Hippocampal formation (tissue), 2 donors: ENCODE results near the gene DFFA.
"Not testable (repeated sequence)": the region's sequence is repeated elsewhere in the genome, so short reads cannot be mapped to it uniquely, and the experiment has no call there.

Experiments used
- DNase-seq, 2 donors: peaks; one replicate each; lab custom pipeline; 2025; lab: John Stamatoyannopoulos, UW

DFFA gene

DNA sequence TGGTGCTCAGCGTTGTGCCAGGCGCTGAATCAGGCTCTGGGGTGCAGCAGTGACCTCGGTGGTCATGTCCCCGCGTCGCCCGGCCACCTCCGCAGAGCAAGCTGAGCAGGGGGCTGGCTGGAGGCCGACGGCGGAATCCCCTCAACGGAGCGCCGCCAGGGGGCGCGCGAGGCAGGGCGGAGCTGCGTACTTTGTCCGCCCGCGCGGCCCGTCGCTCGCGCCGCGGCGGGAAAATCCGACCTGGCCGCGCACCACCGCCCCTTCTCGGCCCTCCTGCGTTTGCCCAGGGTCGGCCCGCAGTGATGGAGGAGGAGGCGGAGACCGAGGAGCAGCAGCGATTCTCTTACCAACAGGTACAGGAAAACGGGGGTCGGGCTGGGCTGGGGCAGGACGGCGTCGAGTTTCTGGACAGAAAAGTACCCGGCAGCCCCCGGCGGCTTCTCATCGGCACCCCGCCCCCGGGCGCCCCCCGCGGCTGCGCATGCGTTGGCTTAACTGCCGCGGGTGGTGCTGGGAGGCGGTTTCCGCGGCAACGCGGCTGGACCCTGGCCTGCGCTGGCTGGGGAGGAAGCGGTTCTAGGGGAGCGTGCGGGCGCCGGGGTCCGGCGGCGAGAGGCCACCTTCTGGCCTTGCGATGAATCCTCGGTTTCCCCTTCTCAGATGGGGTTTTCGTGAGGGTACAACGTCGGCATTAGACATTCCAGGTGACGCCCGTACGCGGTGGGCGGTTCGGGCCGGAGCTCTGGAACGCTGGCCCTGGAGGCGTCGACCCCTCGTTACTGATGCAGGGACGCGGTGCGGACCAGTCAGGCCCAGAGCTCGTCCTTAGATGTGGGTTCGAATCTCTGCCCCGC, 41.9 kb downstream of the DFFA start, which contains the start of gene CENPS:
CENPS (plus strand) TSS at position 218 of the 854 bp plus-strand sequence; CDS start at position 303, 85 bp downstream.
- peak; percentile 86 to 88 for DNase-seq

DNA sequence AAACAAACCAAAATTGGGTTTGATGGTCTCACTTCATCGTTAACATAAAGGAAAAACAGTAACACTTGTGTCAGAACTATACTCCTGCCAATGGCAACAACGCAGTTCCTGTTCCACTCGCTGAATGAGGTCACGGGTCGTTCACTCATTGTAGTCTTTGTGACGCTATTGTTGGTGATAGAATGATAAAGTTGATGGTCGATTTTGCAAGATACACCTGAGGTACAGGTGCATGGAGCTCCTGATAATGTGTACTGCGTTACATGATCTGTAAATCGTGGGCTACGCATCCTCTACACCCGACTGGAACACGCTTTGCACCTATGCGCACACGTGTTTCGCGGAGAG, 42.5 kb downstream of the DFFA start:
- DNase-seq: no peak

GRCh38 chr1:10428984-10429383, 43.3 kb downstream of the DFFA start:
- DNase-seq: no peak

GRCh38 chr1:10426535-10426848, 45.8 kb downstream of the DFFA start:
- not testable (repeated sequence) for DNase-seq

DNA sequence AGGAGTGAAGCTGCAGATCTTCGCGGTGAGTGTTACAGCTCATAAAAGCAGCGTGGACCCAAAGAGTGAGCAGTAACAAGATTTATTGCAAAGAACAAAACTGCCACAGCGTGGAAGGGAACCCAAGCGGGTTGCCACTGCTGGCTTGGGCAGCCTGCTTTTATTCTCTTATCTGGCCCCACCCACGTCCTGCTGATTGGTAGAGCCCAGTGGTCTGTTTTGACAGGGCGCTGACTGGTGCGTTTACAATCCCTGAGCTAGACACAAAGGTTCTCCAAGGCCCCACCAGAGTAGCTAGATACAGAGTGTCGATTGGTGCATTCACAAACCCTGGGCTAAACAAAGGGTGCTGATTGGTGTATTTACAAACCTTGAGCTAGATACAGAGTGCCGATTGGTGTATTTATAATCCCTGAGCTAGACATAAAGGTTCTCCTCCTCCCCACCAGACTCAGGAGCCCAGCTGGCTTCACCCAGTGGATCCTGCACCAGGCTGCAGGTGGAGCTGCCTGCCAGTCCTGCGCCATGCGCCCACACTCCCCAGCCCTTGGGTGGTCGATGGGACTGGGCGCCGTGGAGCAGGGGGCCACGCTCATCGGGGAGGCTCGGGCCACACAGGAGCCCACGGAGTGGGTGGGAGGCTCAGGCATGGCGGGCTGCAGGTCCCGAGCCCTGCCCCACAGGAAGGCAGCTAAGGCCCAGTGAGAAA, 46.3 kb downstream of the DFFA start:
- DNase-seq: not testable (repeated sequence)

DNA sequence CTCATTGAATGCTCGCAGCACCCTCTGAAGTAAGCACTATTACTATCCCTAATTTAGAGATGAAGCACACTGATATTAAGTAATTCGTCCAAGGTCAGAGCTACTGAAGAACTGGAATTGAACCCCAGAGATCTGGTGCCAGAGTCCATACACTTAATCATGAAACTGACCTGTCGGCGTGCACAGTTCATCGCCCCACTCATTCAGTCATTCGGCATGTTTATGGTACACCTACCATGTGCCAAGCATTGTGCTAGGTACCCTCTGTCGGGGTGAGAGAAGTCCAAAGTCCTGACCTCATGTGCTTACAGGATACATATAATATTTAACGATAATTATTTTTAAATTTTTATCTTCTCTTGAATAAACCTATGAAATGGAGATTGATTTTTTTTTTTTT, 47.7 kb downstream of the DFFA start:
- no peak for DNase-seq

GRCh38 chr1:10424034-10424433, 48.3 kb downstream of the DFFA start:
- no peak for DNase-seq

- no peak for DNase-seq
Measured at GRCh38 chr1:10421637-10422036, 50.7 kb downstream of the DFFA start.

- no peak for DNase-seq
Measured at GRCh38 chr1:10419351-10419750, 53.0 kb downstream of the DFFA start.

DNA sequence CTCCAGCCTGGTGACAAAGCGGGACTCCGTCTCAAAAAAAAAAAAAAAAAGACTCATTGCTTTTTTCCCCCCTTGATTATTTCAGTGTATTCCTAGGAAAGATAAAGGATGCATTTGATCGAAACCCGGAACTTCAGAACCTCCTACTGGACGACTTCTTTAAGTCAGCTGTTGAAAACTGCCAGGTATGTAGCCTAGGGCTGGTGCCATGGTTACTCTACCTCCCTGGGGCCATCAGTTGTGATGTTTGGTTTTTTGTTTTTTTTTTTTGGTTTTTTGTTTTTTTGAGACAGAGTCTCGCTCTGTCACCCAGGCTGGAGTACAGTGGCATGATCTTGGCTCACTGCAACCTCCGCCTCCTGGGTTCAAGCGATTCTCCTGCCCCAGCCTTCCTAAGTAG, 53.6 kb downstream of the DFFA start:
- not testable (repeated sequence) for DNase-seq

DNA sequence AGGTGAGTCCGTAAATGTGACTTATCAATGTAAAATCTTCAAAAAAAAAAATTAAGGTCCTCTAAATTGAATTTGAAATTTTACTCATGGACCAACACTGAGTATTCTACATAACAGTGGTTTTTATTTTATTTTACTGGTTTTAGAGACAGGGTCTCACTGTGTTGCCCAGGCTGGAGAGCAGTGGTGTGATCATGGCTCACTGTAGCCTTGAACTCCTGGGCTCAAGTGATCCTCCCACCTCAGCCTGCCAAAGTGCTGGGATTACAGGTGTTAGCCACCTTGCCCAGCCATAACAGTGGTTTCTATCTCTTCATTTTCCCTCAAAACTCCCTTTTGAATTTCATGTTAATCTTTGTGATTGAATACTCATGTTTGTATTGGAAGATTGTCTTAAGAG, 56.4 kb downstream of the DFFA start:
- not testable (repeated sequence) for DNase-seq

DNA sequence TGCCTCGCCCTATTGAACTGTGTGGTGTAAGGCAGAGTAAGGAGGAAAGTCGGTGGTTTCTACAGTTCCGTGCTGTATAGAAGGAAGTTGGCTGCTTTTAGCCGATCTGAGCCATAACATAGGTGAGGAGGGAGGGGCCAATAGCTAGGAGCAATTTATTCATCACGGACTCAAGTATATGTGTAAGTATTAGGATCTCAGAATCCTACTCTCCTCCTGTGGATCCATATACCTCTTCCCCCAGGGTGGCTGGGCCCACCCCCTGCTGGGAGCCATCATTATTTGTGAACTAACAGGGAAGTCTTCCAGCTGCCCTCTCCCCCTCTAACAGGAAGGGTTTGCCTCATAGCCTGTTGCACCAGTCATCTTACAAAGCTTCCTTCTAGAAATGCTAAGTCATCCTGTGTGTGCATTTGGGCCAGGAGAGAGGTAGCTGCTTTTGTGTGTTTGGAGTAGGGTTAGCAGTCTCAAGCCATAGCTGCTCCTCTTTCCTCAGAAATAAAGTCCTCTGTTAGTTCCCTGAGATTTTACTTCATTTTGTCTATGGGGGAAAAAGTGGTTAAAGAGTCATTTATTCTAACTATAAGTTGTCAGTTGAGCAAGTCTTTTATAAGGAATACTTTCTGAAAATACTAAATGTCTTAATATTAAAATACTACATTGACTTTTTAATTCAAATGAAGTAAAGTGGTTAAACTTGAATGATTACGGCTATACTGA, 57.0 kb downstream of the DFFA start:
- peak in 1 of 2 donors; percentile 9 for DNase-seq

- no peak for DNase-seq
Measured at GRCh38 chr1:10407201-10407600, 65.1 kb downstream of the DFFA start.
